Right ventricle myocardium superior (tissue), 1 donor: ENCODE measurements around the gene TMEM86B. TPM values are rescaled to one million over a fixed set of nuclear protein-coding genes. Genes with fewer than 3 reads are reported as not detected.
A peak's percentile ranks its signal among the peaks of the same experiment; 100 is the strongest.

Experiments used
- ATAC-seq: fragments of 200-7000 bp; cut with Tn5 transposase; one replicate; pipeline ENCODE4 v1.9.1; 2020; ENCODE audit warnings: mild to moderate bottlenecking; ENCODE audit not compliant: poor library complexity
- DNase-seq: peaks from one replicate; pipeline ENCODE4 v3.0.0-alpha.2; 2020
- intact Hi-C: fragments of 100-400 bp; cut with DNase I; formaldehyde crosslinking; loops from one replicate; pipeline ENCODE4 v1.11.2; 2022
- total RNA-seq: library from RNA; stranded (reverse); fragmentation: NEBNext Ultra II Directional; extraction: Animal tissue kit (Norgen Biotek cat#: 25700); gene quantifications from one replicate; pipeline ENCODE4 v1.2.1, GENCODE V29; 2021
- donor health status: DM: no; HTN: yes; CAD: no; lungs with severe emphysema.

Gene TMEM86B
- total RNA-seq, 1 donor from 2014 or later, result 2.3 TPM

DNA sequence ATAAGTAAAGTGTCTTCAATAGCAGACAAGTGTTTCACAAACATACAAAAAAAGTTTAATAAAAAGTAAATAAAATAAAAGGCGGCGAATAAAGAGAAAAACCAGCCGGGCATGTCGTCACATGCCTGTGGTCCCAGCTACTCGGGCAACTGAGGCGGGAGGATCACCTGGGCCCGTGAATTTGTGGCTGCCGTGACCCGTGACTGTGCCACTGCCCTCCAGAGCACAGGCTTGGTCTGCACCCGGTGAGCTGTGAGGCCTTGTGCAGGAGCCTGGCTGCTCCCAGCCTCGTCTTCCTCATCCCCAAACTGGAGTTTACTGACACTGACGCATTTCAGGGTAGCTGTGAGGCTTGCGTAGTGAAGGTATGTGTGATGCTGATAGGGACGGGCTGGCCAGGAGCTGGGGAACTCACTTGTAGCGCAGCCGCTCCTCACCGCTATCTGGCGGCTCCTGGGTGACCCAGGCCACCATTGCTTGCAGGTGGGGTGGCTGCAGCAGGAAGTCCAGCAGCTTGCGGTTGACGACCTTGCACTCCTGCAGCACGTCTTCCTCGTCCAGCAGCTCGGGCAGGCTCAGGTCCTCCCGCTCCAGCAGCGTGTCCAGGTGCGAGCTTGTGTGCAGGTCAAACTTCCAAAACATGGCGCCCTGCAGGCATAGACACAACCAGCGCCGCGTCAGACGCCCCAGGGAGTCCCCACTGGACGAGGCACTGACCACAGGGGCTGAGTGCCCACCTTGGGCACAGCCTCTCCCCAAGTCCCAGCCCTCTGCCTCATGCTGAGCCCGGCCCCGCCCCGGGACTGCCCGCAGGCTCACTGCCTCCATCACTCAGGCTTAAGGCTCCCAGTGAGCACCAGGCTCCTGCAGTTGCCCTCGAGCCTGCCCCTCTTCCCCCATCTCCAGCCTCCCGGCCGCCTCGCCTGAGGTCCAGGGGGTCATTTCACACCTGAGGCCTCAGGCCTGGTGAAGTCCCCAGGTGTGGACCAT lies 18.2 kb upstream of the TMEM86B start:
- no peak for DNase-seq
- intact Hi-C loops, result no loop called here
- ATAC-seq, result no peak

- ATAC-seq (no peak), DNase-seq (no peak)
- intact Hi-C loops, result no loop called here
These were observed 16.8 kb upstream of the TMEM86B start for GRCh38 chr19:55245236-55245904.

DNA sequence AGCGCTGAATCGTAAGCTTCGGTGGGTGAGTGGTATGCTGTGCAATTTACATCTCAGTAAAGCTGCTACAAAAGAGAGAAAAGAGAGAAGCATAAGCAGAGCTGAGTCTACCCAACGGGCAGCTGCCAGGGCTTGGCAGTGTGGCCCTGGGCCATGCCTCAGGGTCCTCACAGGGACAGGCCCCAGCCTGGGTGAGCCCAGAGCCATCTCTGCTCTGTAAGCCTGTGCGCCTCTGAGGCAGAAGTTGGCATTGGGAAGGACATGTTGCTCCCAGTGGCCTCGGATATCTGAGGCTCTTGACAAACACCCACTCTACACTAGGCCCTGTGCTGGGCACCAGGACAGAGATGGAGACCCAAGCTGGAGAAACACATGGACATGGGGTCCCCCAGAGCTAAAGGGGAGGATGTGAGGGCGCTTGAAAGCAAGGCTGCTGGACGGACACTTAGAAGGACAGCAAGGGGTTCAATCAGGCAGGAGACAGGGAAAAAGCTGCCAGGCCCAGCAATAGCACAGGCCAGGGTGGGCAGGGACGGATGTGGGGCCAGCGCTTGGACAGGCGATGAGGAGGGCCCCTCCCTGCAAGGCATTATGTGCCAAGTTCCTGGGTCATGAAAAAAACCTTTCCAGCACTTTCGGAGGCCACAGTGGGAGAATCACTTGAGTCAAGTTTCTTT lies 15.6 kb upstream of the TMEM86B start:
- ATAC-seq, result no peak
- DNase-seq, result no peak
- intact Hi-C loops, result no loop called here

DNA sequence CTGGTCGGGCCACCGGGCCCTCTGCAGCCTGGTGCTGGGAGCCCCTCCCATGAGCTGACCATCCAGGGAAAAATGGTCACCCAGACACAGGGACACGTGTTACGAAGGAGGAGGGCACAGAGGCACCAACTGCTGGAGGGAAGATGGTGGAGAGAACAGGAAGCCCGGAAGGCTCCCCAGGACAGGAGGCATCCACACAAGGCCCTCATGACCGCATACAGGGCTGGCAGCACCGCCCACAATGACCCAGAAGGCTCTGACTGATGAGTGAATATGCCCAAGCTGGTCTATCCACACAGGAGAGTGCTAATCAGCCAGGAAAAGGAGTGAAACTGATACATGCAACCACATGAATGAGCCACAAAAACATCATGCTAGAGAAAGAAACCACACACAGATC lies 14.0 kb upstream of the TMEM86B start:
- DNase-seq (no peak), ATAC-seq (no peak)
- intact Hi-C loops, result no loop called here

- intact Hi-C loops, result no loop called here
- ATAC-seq (no peak), DNase-seq (no peak)
These were observed 13.4 kb upstream of the TMEM86B start for GRCh38 chr19:55241935-55242464.

DNA sequence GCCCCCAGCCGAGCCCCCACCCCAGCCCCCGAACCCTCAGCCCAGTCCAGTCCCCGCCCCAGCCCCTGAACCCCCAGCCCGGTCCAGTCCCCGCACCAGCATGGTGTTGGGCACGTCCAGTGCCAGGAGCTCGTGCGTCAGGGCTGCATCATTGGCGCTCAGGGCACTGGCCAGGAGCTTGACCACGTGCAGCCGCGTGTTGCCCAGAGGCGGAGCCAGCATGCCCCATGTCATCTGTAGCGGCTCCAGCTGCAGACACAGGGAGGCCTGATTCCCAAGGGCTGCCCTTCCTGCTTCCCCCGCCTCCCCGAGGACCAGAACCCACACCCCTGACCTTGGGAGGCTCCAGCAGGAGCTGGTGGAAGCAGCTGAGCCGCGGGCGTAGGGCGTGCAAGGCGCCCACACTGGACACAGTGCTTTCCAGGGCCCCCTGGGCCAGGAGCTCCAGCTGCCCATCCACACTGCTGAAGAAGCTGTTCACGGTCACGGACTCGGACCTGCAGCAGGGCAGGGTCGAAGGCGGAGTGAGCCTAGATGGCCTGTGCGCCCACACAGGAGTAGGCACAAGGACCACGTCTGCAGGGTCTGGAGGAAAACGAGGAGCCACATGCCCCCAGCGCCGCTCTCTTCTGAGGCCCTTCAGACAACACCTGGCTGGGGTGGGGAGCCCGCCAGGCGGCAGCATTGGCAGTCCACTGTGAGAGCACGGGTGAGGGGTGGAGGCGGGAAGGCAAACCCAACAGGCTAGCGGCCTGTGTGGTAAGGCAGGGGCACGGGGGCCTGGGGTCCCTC lies 12.8 kb upstream of the TMEM86B start:
- intact Hi-C loops, result no loop called here
- ATAC-seq (no peak), DNase-seq (no peak)

GRCh38 chr19:55240713-55241020 lies 12.1 kb upstream of the TMEM86B start:
- ATAC-seq, result no peak
- no peak for DNase-seq

DNA sequence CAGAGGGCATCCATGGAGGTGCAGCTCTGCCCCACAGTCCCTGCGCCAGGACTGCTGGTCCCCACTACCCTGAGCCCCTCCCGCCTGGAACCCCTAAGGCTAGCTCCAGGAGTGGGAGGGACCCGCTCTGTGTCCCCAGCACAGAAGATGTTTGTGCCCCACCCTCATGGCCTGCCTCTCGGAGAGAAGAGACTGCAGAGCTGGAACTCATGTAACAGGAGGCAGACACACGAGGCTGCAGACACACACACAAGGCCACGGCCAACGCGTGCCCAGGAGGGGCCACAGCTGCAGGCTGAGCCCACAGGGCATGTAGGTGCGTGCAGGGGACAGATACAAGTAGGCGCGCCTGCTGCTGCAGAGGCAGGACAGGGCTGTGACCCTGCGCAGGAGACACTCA lies 10.4 kb upstream of the TMEM86B start:
- intact Hi-C loops, result no loop called here
- ATAC-seq, result no peak
- no peak for DNase-seq

More at GRCh38 chr19:55240713-55241020, 12.1 kb upstream of the TMEM86B start:
- intact Hi-C loops, result no loop called here

- DNase-seq (no peak), ATAC-seq (no peak)
- intact Hi-C loops, result no loop called here
These were observed 9.5 kb upstream of the TMEM86B start for GRCh38 chr19:55238030-55238429.

DNA sequence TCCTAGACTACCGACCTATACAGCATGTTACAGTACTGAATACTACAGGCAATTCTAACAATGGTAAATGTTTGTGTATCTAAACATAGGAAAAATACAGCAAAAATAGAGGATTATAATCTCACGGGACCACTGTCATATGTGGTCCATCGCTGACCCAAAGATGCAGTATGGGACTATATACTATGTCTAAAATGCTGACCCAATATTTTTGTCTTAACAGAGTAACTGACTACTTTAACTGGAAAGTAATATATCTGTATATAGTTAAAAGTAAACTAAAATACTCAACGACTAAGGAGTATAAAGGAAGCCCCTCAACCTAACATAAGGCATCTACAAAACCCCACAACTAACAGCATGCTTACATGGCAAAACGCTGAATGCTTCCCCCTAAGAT lies 4.4 kb upstream of the TMEM86B start:
- ATAC-seq, result no peak
- intact Hi-C loops, result no loop called here
- DNase-seq, result no peak

DNA sequence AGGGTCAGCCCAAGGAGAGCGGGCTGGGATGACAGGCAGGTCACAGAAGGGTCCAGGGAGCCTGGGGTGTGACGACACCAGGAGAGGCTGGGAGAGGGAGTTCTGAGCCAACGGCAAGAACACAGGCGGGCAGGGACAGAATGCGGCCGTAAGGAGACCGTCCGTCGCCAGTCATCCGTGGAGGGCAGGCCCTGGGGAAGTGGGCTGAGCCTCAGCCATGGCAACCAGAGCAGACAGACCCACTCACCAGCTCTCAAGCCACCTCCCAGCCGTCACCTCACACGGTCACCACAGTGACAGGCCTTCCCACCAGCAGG lies 3.7 kb upstream of the TMEM86B start:
- intact Hi-C loops, result no loop called here
- DNase-seq, result no peak
- ATAC-seq, result no peak

DNA sequence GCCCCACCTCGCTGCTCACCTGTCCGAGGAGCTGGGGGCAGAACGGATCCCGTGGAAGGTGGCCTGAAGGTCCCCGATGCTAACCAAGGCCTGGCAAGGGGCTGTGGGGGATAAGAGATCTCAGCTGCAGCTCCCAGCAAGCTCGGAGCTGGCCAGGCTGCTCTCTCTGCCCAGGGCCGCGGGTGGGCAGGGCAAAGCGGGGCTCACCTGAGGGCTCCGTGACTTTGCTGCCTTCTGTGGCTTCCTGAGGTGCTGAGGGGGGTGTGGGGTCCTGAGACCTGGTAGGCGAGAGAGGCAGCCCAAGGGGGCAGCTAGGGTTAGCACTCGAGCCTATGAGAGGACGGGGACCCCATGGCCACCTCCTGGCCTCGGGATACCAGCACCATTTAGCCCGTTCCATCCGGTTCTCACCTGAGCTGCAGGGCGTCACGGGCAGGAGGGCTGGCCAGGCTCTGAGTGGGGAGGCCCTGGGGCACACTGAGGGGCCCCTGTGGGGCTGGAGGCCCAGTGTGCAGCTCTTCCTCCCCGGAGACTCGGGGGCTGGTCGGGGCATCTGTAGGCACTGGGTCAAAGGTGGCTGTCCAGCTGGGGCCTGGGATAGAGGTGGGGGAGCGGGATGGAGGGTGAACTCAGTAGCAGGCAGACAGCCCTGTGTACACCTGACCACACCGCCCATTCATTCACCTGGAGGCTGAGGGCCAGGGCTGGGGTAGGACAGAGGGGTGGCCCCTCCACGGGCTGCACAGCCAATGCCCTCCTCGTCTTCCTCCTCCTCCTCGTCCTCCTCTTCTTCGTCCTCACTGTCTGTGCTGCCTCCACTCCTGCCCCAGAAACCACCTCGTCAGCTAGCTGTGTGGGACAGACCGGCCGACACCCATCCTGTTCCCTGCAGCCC lies 3.1 kb upstream of the TMEM86B start:
- intact Hi-C loops, result no loop called here
- DNase-seq, result no peak
- ATAC-seq, result no peak

DNA sequence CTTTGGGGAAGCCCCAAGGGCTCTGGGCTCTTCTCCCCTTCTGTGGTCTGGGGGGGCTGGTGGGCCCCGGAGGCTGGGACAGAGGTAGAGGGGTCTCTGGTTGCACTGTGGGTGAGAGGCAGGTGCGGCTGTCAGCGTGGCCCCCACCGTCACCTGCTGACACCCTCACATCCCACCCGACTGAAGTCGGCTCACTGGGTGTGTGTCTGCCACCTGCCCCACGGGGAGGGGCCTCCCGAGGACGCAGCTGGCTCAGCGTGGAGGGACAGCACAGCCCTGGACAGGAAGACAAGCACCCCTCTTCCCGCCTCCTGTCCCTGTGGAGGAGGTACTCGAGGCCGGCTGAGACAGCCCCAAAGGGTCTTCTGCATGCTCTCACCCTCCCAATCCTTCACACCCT lies 2.2 kb upstream of the TMEM86B start:
- intact Hi-C loops, result no loop called here
- ATAC-seq (no peak), DNase-seq (no peak)

DNA sequence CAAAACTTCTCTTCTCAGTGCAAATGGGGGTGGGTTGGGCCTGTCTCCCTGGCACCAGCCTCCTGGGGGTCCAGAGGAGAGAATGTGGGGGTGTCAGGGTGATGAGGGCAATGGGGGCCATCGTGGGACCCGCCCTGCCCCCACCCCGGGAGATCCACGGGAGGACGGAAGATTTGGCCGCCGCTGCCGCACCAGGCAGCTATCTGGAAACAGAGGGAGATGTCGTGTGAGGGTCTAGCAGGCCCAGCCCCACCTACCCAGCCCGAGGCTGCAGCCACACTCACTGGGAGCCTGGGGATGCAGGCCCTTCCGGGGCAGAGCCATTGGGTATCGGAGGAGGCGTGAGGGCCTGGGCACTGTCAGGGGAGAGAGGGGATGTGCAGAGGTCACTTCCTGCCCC lies 1.8 kb upstream of the TMEM86B start:
- no peak for DNase-seq
- ATAC-seq, result no peak
- intact Hi-C loops, result no loop called here

GRCh38 chr19:55229789-55230182 lies 1.2 kb upstream of the TMEM86B start:
- DNase-seq, result no peak
- intact Hi-C loops, result no loop called here
- ATAC-seq, result no peak

GRCh38 chr19:55229145-55229788 lies 704 bp upstream of the TMEM86B start:
- DNase-seq, result no peak
- intact Hi-C loops, result no loop called here
- no peak for ATAC-seq

- ATAC-seq, result peak; percentile 80
- DNase-seq, result peak; percentile 70
- intact Hi-C loops, result no loop called here
These were observed 560 bp downstream of the TMEM86B start for GRCh38 chr19:55228015-55228391.
